ENCODE data around the gene TOPORS.
A peak's percentile ranks its signal among the peaks of the same experiment; 100 is the strongest.

TOPORS gene

DNA sequence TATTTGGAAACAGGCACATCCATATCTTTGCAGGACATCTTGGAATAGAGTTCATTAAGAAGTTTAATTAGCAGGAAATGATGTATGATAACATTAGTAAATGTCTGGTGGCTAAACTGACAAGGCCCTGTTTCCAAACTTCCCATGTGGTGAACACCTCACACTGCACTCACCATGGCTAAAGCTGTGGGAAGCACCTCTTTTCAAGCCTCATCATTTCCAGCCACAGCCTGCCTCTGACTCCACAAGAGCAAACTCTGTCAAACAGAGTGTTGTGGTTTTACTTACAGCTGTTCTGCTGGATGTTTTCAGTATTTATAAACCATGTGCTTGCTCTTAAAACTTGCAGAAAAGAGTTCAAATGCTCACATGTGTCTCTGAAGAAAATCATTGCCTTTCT is 35.5 kb upstream of the TOPORS start:
- H3K27ac ChIP-seq = no peak overlapping the region
- TF ChIP-seq, protein P1, sequence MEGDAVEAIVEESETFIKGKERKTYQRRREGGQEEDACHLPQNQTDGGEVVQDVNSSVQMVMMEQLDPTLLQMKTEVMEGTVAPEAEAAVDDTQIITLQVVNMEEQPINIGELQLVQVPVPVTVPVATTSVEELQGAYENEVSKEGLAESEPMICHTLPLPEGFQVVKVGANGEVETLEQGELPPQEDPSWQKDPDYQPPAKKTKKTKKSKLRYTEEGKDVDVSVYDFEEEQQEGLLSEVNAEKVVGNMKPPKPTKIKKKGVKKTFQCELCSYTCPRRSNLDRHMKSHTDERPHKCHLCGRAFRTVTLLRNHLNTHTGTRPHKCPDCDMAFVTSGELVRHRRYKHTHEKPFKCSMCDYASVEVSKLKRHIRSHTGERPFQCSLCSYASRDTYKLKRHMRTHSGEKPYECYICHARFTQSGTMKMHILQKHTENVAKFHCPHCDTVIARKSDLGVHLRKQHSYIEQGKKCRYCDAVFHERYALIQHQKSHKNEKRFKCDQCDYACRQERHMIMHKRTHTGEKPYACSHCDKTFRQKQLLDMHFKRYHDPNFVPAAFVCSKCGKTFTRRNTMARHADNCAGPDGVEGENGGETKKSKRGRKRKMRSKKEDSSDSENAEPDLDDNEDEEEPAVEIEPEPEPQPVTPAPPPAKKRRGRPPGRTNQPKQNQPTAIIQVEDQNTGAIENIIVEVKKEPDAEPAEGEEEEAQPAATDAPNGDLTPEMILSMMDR (conservative IDR thresholded peaks at IDR 0.05) = no peak

- H3K27ac ChIP-seq = no peak overlapping the region
- TF ChIP-seq, protein P1 (conservative IDR thresholded peaks at IDR 0.05) = no peak
Observed at GRCh38 chr9:32584784-32585183, 32.4 kb upstream of the TOPORS start.

DNA sequence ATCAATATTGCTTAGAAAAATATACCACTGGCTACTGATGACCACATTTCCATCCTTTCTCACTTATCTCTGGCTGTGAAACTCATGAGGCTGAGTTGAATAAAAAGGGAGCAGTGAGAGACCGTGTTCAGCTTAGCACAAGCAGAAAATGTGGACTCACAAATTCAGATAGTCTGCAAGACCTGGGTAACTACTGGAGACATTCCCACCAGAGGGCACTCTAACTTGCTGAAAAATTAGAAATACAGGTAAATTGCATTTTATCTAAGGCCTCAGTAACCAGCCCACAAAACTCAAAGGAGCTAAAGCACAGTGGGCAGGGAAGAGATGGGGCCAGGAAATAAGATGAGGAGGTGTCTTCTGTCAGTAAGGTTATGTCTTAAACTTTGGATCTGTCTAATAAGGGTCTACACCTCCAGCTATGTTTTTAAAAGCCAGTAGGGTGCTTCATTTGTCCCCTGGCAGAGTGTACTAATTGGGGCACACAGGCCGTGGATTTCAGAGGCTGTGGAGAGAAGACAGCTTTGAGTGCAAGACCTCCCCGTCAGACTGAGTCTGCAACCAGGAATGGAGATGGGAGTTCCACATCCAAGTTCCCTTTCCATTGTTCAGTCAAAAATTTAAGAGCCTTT is 29.2 kb upstream of the TOPORS start:
- no peak overlapping the region for H3K27ac ChIP-seq
- TF ChIP-seq, protein P1 (conservative IDR thresholded peaks at IDR 0.05) = peak; percentile 86

DNA sequence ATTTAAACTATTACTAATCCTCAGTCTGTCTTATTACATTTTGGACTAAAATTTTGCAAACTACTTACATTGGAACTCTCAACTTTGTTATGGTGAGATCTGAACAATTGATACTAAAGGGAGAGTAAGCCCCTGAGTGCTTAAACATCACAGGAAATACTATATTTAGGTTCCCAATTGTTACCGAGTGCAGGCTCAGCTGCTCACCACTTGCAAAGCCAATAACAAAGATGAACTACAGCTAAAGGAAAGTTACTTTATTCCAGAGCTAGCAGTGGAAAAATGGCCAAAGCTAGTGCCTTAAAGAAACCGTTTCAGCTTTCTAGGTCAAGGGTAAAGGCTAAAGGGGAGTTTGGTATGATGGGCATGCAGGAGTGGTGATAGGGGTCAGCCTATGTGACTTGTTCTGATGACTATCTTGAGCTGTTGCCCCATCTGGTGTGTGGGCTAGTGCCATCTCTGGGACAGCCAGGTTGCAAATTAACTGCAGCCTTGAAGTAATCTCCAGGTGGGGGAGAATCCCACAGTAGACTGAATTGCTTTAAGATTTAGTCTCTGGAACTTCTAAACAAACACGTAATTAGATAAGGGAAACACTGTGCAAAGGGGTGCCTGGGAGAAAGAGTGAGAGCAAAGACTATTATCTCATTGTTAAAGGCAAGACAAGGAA is 28.4 kb upstream of the TOPORS start:
- TF ChIP-seq, protein P1 (conservative IDR thresholded peaks at IDR 0.05) = no peak
- no peak overlapping the region for H3K27ac ChIP-seq

- TF ChIP-seq, protein P1 (conservative IDR thresholded peaks at IDR 0.05) = peak; percentile 98
- H3K27ac ChIP-seq = no peak overlapping the region
Observed at GRCh38 chr9:32579706-32580331, 27.4 kb upstream of the TOPORS start.

DNA sequence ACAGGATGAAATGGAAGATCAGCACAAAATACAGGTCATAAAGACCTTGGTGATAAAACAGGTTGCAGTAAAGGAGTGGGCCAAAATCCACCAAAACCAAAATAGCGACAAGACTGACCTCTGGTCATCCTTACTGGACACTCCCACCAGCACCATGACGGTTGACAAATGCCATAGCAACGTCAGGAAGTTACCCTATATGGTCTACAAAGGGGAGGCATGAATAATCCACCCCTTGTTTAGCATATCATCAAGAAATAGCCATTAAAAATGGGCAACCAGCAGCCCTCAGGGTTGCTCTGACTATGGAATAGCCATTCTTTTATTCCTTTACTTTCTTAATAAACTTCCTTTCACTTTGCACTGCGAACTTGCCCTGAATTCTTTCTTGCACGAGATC is 26.6 kb upstream of the TOPORS start:
- TF ChIP-seq, protein P1 (conservative IDR thresholded peaks at IDR 0.05) = no peak
- no peak overlapping the region for H3K27ac ChIP-seq

GRCh38 chr9:32577316-32577715 is 24.9 kb upstream of the TOPORS start:
- no peak overlapping the region for H3K27ac ChIP-seq
- TF ChIP-seq, protein P1 (conservative IDR thresholded peaks at IDR 0.05) = no peak
